DND-41 (cell line): ENCODE data around the gene NRXN3.
"Not testable (repeated sequence)": the region's sequence is repeated elsewhere in the genome, so short reads cannot be mapped to it uniquely, and the experiment has no call there.

Experiments
- ATAC-seq: fragments of 200-7000 bp; cut with Tn5 transposase; 3 replicates; pipeline ENCODE4 v1.9.1; 2021; ENCODE audit warnings: low read depth; ENCODE audit not compliant: insufficient read depth
- DNase-seq: peaks from one replicate; pipeline ENCODE4 v3.0.0-alpha.2; 2020
- H2AFZ ChIP-seq: 2 replicates; pipeline ENCODE4 v1.6.0; 2012; ENCODE audit warnings: low read depth, low read length
- H3K27ac ChIP-seq: 2 replicates; pipeline ENCODE4 v1.5.1; 2012; ENCODE audit warnings: low read length, inconsistent platforms
- H3K27me3 ChIP-seq: fragments of 200-600 bp; sonication (generic); 2 replicates; pipeline ENCODE4 v1.6.0; 2012; ENCODE audit warnings: low read length, mild to moderate bottlenecking, inconsistent platforms; ENCODE audit not compliant: insufficient read depth, poor library complexity
- H3K36me3 ChIP-seq: 2 replicates; pipeline ENCODE4 v1.5.1; 2012; ENCODE audit warnings: low read length, inconsistent platforms; ENCODE audit not compliant: insufficient read depth
- H3K4me1 ChIP-seq: 2 replicates; pipeline ENCODE4 v1.5.1; 2012; ENCODE audit warnings: mild to moderate bottlenecking, low read length; ENCODE audit not compliant: insufficient read depth
- H3K4me2 ChIP-seq: 2 replicates; pipeline ENCODE4 v1.6.0; 2012; ENCODE audit warnings: mild to moderate bottlenecking, moderate library complexity, low read length, inconsistent platforms; ENCODE audit not compliant: insufficient read depth
- H3K4me3 ChIP-seq, 2 experiments: fragments of 200-600 bp in 1 of 2; shearing (Covaris generic) in 1 of 2; 2 replicates each; pipeline ENCODE4 v1.5.1; 2012 to 2016; ENCODE audit warnings: inconsistent platforms in 2 of 2, low read length in 2 of 2, mild to moderate bottlenecking in 2 of 2, low read depth in 1 of 2, moderate library complexity in 1 of 2
- H3K79me2 ChIP-seq: 2 replicates; pipeline ENCODE4 v1.6.0; 2012; ENCODE audit warnings: low read length, inconsistent platforms; ENCODE audit not compliant: insufficient read depth
- H3K9ac ChIP-seq: 2 replicates; pipeline ENCODE4 v1.6.0; 2012; ENCODE audit warnings: low read depth, mild to moderate bottlenecking, inconsistent platforms, low read length, moderate library complexity
- H3K9me3 ChIP-seq: 2 replicates; pipeline ENCODE4 v1.5.1; 2012; ENCODE audit warnings: low read length, moderate library complexity, mild to moderate bottlenecking, inconsistent platforms; ENCODE audit not compliant: insufficient read depth, severe bottlenecking
- H4K20me1 ChIP-seq: 2 replicates; pipeline ENCODE4 v1.6.0; 2012; ENCODE audit warnings: low read length; ENCODE audit not compliant: insufficient read depth
- EZH2 ChIP-seq: IDR thresholded peaks from 3 replicates; pipeline ENCODE4 v1.6.1; 2012; ENCODE audit warnings: borderline replicate concordance, low read depth, mild to moderate bottlenecking, moderate library complexity, low read length, inconsistent platforms; ENCODE audit not compliant: severe bottlenecking
- TF ChIP-seq, protein P1 (sequence below): IDR thresholded peaks from 2 replicates; pipeline ENCODE4 v1.5.1; 2012; ENCODE audit warnings: borderline replicate concordance, low read length, moderate library complexity, mild to moderate bottlenecking; ENCODE audit not compliant: poor library complexity, severe bottlenecking; ENCODE audit errors: extremely low read depth

The NRXN3 gene

DNA sequence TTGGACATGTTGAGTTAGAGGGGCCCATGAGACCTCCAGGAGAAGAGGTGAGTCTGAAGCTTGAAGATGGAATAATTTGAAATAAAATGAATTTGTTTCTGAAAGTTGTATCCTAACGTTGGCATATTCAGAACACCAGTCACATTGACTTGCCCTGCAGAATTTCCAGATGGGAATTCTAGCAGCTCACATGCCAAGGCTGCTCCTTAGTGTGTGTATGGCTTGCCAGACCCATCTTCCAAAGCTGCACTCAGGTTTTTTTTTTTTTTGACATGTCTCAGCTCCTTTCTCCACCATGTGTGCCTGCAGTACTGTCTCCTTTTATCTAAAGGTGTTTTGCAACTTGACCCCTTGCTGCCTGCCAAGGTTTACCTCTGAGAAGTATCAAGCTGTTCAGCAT is 261.9 kb downstream of the NRXN3 start:
- Histone ChIP-seq H3K27me3 (no peaks in the 10 kb centered on the region), H3K36me3 (no peaks in the 10 kb centered on the region), H3K4me1 (no peaks in the 10 kb centered on the region), H3K4me2 (no peak overlapping the region), H3K9ac (no peak overlapping the region), H2AFZ (no peak overlapping the region), H3K79me2 (no peaks in the 10 kb centered on the region), H3K9me3 (no peaks in the 10 kb centered on the region), H3K4me3 (no peak overlapping the region), H4K20me1 (no peaks in the 10 kb centered on the region), H3K27ac (no peak overlapping the region)
- TF ChIP-seq EZH2, result no peak
- TF ChIP-seq, protein P1, sequence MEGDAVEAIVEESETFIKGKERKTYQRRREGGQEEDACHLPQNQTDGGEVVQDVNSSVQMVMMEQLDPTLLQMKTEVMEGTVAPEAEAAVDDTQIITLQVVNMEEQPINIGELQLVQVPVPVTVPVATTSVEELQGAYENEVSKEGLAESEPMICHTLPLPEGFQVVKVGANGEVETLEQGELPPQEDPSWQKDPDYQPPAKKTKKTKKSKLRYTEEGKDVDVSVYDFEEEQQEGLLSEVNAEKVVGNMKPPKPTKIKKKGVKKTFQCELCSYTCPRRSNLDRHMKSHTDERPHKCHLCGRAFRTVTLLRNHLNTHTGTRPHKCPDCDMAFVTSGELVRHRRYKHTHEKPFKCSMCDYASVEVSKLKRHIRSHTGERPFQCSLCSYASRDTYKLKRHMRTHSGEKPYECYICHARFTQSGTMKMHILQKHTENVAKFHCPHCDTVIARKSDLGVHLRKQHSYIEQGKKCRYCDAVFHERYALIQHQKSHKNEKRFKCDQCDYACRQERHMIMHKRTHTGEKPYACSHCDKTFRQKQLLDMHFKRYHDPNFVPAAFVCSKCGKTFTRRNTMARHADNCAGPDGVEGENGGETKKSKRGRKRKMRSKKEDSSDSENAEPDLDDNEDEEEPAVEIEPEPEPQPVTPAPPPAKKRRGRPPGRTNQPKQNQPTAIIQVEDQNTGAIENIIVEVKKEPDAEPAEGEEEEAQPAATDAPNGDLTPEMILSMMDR, result no peak
- ATAC-seq (no peak), DNase-seq (no peak)

DNA sequence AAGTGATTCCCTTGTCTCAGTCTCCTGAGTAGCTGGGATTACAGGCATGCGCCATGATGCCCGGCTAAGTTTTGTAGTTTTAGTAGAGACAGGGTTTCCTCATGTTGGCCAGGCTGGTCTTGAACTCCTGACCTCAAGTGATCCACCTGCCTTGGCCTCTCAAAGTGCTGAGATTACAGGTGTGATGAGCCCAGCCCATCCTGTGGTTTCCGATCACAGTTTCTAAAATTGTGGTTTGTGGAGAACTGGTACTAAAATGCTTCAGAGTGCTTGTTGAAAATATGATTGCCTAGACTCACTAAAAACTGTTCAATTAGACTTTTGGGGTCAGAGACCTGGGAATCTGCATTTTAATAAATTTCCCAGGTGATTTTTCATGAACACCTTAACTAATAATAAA is 267.3 kb downstream of the NRXN3 start:
- H3K9ac ChIP-seq, H2AFZ ChIP-seq: not testable (repeated sequence)

DNA sequence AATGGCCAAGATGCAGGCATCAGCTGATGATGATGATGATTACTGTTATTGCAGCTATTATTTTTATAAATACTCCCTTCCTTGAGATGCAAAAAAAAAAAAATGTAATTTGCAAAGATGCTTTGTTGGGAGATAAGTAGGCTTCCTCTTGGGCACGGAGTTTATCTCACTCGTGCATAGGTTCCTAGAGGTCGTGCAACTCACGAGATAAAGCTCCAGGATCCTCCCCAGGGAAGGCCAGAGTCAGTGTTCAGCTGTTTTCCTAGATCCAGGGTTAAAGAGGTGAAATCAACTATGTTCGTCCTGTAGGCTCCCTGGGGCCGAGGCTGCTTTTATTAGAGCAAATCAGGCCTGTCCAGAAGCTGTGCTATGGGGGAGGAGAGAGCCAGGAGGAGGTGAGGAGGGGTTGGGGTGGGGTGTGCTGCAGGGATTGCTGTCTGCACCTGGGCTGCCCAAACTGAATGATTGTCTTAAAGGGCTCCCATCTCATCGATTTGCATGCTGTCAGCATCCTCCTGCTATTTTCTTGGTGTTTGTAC is 270.3 kb downstream of the NRXN3 start:
- ATAC-seq (no peak), DNase-seq (no peak)
- H3K36me3 ChIP-seq, result no peaks in the 10 kb centered on the region
- H4K20me1 ChIP-seq, result no peaks in the 10 kb centered on the region
- no peak for TF ChIP-seq EZH2
- TF ChIP-seq, protein P1, result no peak
- H3K79me2 ChIP-seq, result no peaks in the 10 kb centered on the region
- no peak overlapping the region for H3K27ac ChIP-seq
- no peak overlapping the region for H3K4me2 ChIP-seq
- no peaks in the 10 kb centered on the region for H3K27me3 ChIP-seq
- no peak overlapping the region for H3K4me3 ChIP-seq
- no peak overlapping the region for H2AFZ ChIP-seq
- no peaks in the 10 kb centered on the region for H3K9me3 ChIP-seq
- no peak overlapping the region for H3K9ac ChIP-seq
- H3K4me1 ChIP-seq, result no peaks in the 10 kb centered on the region

More for the DNA sequence above, 267.3 kb downstream of the NRXN3 start:
- not testable (repeated sequence) for H3K4me2 ChIP-seq, H3K4me3 ChIP-seq, H3K9me3 ChIP-seq, H4K20me1 ChIP-seq, H3K79me2 ChIP-seq, ATAC-seq, H3K36me3 ChIP-seq, H3K27me3 ChIP-seq, H3K4me1 ChIP-seq, H3K27ac ChIP-seq, DNase-seq

DNA sequence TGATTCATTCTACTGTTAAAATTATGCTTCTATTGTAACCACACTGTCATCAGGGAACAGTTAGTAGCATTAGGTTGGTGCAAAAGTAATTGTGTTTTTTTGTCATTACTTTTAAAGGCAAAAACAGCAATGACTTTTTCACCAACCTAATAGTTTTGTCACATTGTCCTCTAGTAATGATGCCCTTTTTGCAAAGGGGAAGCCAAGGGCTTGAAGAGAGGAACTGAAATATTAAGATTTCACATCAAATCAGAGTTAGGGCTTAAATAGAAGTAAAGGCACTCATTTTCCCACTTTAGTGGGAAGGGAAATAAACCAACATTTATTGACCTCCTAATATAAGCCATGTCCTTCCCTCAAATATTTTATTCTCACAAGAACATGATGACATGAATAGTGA is 273.7 kb downstream of the NRXN3 start:
- no peak overlapping the region for H2AFZ ChIP-seq
- H3K27ac ChIP-seq, result no peak overlapping the region
- H3K79me2 ChIP-seq, result no peaks in the 10 kb centered on the region
- H3K4me3 ChIP-seq, result no peak overlapping the region
- no peak for DNase-seq
- H3K36me3 ChIP-seq, result no peaks in the 10 kb centered on the region
- H3K9ac ChIP-seq, result no peak overlapping the region
- H3K4me2 ChIP-seq, result no peak overlapping the region
- H3K27me3 ChIP-seq, result no peaks in the 10 kb centered on the region
- no peaks in the 10 kb centered on the region for H3K4me1 ChIP-seq
- no peak for TF ChIP-seq EZH2
- TF ChIP-seq, protein P1, result no peak
- ATAC-seq, result no peak
- H4K20me1 ChIP-seq, result no peaks in the 10 kb centered on the region
- no peaks in the 10 kb centered on the region for H3K9me3 ChIP-seq
